Right kidney (tissue), 9 donors: ENCODE measurements around the gene PLK2.
A peak's percentile ranks its signal among the peaks of the same experiment; 100 is the strongest.

Experiments used
- DNase-seq: peaks from one replicate; pipeline ENCODE4 v3.0.0-alpha.2; 2016
- long read RNA-seq, 8 donors: transcript quantifications; one replicate each; lab custom pipeline, GENCODE V29; 2026

Gene PLK2
- long read RNA-seq, donor 1, transcript PLK2-206 (2 exons, 625 nt), result major isoform, 12 of 29 reads
- long read RNA-seq, donor 1, transcript PLK2-201 (14 exons, 2,960 nt), result minor isoform, 5 of 29 reads
- long read RNA-seq, donor 1, partial matches to known transcripts, result 6 of 29 reads
- long read RNA-seq, donor 1, other reads (novel, unspliced or antisense), result 0 of 29 reads
- long read RNA-seq, donor 2, transcript PLK2-213 (3 exons, 823 nt), result minor isoform, 5 of 27 reads
- long read RNA-seq, donor 2, transcript PLK2-206 (2 exons, 625 nt), result major isoform, 15 of 27 reads
- long read RNA-seq, donor 2, transcript PLK2-201 (14 exons, 2,960 nt), result minor isoform, 5 of 27 reads
- long read RNA-seq, donor 2, partial matches to known transcripts, result 0 of 27 reads
- long read RNA-seq, donor 2, other reads (novel, unspliced or antisense), result 0 of 27 reads
- long read RNA-seq, donor 3, transcript PLK2-206 (2 exons, 625 nt), result major isoform, 6 of 7 reads
- long read RNA-seq, donor 3, partial matches to known transcripts, result 0 of 7 reads
- long read RNA-seq, donor 3, other reads (novel, unspliced or antisense), result 0 of 7 reads
- long read RNA-seq, donor 4, transcript PLK2-201 (14 exons, 2,960 nt), result minor isoform, 7 of 40 reads
- long read RNA-seq, donor 4, transcript PLK2-213 (3 exons, 823 nt), result minor isoform, 8 of 40 reads
- long read RNA-seq, donor 4, transcript PLK2-206 (2 exons, 625 nt), result major isoform, 16 of 40 reads
- long read RNA-seq, donor 4, partial matches to known transcripts, result 5 of 40 reads
- long read RNA-seq, donor 4, other reads (novel, unspliced or antisense), result 0 of 40 reads
- long read RNA-seq, donor 5, transcript PLK2-201 (14 exons, 2,960 nt), result minor isoform, 8 of 21 reads
- long read RNA-seq, donor 5, transcript PLK2-206 (2 exons, 625 nt), result major isoform, 10 of 21 reads
- long read RNA-seq, donor 5, partial matches to known transcripts, result 0 of 21 reads
- long read RNA-seq, donor 5, other reads (novel, unspliced or antisense), result 0 of 21 reads
- long read RNA-seq, donor 6, transcript PLK2-213 (3 exons, 823 nt), result minor isoform, 7 of 52 reads
- long read RNA-seq, donor 6, transcript PLK2-206 (2 exons, 625 nt), result major isoform, 19 of 52 reads
- long read RNA-seq, donor 6, partial matches to known transcripts, result 18 of 52 reads
- long read RNA-seq, donor 6, other reads (novel, unspliced or antisense), result 0 of 52 reads
- long read RNA-seq, donor 7, transcript PLK2-213 (3 exons, 823 nt), result minor isoform, 13 of 94 reads
- long read RNA-seq, donor 7, transcript PLK2-201 (14 exons, 2,960 nt), result minor isoform, 9 of 94 reads
- long read RNA-seq, donor 7, transcript PLK2-206 (2 exons, 625 nt), result major isoform, 35 of 94 reads
- long read RNA-seq, donor 7, partial matches to known transcripts, result 34 of 94 reads
- long read RNA-seq, donor 7, other reads (novel, unspliced or antisense), result 0 of 94 reads
- long read RNA-seq, donor 8, transcript PLK2-206 (2 exons, 625 nt), result major isoform, 12 of 33 reads
- long read RNA-seq, donor 8, transcript PLK2-201 (14 exons, 2,960 nt), result minor isoform, 10 of 33 reads
- long read RNA-seq, donor 8, partial matches to known transcripts, result 6 of 33 reads
- long read RNA-seq, donor 8, other reads (novel, unspliced or antisense), result 0 of 33 reads

DNA sequence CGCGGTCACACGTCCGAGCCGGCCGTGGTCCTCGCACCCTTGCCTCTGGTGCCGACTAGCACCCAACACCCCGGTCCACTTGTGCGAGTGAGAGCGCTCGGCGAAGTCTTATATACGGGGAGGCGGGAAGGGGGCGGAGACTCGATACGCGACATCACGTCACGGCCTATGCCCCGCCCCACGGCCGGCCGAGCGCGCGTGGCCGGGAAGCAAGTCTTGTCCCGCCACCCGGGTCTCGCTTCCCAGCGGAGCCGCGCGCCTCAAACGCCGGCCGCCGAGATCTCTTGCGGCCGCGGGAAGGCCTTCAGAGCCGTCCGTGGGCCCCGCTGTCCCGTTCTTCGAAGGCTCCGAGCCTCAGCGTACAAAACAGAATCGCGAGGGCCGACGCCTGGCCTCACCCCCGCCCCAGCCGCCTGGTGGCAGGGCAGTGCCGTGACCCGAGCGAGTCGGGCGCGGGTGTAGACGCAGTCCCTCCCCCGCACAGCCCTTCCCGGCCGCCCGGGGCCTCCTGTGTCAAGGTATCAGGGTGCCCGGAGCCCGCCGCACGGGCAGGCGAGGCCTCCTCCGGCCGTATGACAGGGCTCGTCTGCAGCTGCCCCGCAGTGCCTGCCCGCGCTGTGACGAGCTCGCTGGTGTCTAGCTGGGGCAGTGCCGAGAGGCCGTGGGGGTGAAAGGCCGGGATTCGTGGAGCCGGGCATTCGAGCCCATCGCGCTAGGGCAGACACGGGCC is at the start of gene PLK2:
TSS of gene PLK2 (minus strand) at position 85 of the 730 bp plus-strand sequence. CDS start 127 bp downstream, outside the sequence.
- peak; percentile 99 for DNase-seq

DNA sequence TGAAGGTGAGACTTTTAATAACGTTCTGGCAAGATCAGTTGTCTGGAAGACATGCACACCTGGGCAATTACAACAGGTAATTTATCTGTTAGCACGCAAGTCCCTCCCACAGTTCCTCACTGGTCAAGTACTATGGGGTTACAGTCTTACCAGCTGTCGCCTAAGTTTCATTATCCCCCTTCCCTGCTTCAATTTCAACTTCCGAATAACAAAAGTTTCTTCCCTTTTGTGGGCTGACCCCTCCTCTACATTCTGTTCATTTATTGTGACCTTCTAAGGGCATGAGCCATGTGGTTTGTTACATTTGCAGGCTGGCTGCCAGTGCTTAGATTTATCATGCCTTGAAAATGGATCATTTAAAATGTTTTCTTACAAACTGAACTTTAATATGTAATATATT is 47.8 kb upstream of the PLK2 start:
- DNase-seq, result no peak

DNA sequence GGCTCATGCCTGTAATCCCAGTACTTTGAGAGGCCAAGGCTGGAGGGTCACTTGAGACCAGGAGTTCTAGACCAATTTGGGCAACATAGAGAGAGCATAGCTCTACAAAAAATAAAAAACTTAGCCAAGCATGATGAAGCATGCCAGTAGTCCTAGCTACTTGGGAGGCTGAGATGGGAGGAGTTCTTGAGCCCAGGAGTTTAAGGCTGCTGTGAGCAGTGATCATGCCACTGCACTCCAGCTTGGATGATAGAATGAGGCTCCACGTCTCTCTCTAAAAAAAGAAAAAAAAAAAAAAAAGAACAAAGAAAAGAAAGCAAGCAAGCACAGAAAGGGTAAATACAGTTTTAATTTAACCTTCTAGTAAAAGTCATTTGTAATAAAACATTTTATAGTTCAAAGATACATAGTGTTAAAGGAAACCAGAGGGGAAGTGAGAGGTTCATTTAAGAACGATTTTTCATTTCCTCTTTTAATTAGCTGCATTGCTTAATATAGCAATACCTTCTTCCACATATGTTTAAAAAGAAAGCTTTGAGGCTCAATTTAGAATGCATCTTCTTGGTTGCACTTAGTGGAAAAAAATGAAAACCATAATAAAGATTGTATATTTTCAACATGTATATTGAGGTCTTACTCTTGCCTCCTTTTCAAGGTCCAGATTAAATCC is 46.2 kb upstream of the PLK2 start:
- no peak for DNase-seq

DNA sequence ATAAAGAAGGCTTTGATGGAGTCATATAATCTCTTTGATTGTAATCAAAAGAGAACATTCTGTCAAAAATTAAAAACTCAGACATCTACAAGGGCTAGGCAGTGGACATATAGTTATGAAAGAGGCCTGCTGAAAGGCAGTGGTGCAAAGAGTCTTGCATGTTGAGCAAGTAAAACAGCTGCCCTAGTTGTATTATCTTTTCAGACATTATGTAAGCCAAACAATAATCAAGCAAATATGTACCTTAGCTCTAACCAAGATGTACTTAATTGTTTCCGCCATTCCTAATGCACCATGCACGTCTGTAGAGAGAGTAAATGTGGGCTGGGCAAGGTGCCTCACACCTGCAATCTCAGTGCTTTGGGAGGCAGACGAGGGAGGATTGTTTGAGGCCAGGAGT is 45.6 kb upstream of the PLK2 start:
- DNase-seq, result no peak

DNA sequence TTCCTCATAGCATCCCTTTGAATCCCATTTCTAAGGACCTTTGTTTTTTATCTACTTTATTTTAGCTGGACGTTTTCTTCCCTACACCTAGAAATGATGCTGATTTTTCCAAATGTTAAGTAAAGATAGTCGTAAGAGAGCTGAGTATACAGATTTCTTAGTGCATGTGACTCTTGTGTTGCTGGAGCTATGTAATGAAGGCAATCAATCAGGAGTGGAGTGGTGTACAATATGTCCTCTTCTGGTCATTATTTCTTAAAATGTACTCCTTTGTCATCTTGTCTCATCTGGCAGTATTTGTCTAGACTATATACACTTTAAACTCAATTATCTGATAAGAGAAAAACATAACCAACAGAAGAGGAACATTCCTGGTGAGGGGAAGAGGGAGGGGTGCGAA is 44.9 kb upstream of the PLK2 start:
- DNase-seq, result no peak

- no peak for DNase-seq
Observed at GRCh38 chr5:58503390-58504046, 43.6 kb upstream of the PLK2 start.

GRCh38 chr5:58501778-58502417 is 42.0 kb upstream of the PLK2 start:
- no peak for DNase-seq

GRCh38 chr5:58499941-58500340 is 40.1 kb upstream of the PLK2 start:
- DNase-seq, result no peak

GRCh38 chr5:58499231-58499630 is 39.3 kb upstream of the PLK2 start:
- DNase-seq, result no peak

- DNase-seq, result peak; percentile 8
Observed at GRCh38 chr5:58498340-58498942, 38.6 kb upstream of the PLK2 start.

DNA sequence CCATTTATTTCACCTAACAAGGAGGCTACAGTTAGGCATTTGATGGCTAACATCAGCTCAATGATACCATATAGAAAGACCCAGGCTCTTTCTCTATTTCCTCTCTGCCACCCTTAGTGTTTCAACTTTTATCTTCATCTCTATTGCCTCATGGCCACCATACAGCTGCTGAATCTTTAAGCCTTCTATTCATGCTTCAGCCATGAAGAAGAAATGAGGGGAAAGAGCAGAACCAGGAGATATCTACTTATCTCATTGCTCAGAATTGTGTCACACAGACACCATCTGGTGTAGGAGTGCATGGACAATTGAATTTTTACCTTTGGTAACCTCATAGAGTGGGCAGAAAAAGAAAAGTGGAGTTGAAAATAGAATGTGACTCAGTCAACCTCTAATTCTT is 38.0 kb upstream of the PLK2 start:
- no peak for DNase-seq

GRCh38 chr5:58497386-58497785 is 37.5 kb upstream of the PLK2 start:
- DNase-seq, result no peak

- no peak for DNase-seq
Observed at GRCh38 chr5:58496488-58496887, 36.6 kb upstream of the PLK2 start.

- no peak for DNase-seq
Observed at GRCh38 chr5:58493141-58493540, 33.3 kb upstream of the PLK2 start.

- no peak for DNase-seq
Observed at GRCh38 chr5:58491216-58491892, 31.5 kb upstream of the PLK2 start, which contains the start of gene GAPT. Gene GAPT (plus strand): TSS chr5:58491435. CDS start chr5:58494537, 3,102 bp downstream.

DNA sequence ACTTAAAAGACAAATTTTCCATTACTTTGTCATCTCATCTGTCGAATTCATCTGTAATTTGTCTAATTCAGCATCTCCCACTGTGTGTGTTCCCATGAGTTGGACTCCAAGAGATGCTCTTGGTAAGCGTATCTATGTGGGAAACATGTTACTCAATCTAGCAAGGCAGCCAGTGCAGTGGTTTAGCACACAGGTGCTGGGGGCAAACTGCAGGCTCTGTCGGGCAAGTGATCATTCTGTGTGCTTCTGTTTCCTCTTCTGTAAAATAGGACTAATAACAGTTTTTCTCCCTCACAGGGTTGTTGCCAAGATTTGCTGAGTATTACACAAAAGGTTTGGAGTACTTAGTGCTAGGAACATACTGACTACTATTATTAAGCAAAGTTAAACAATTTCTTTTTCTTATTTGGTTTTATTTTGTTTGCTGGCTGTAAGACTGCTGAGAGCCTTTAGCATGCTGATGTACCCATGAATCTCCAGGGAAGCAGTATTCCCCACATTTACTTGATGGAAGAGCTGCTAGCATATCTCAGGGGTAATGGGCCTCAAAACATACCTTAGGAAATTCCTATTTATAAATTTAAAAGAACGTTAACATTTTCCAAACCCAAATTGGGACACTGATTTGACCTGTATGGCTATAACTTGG is 30.6 kb upstream of the PLK2 start:
- no peak for DNase-seq

DNA sequence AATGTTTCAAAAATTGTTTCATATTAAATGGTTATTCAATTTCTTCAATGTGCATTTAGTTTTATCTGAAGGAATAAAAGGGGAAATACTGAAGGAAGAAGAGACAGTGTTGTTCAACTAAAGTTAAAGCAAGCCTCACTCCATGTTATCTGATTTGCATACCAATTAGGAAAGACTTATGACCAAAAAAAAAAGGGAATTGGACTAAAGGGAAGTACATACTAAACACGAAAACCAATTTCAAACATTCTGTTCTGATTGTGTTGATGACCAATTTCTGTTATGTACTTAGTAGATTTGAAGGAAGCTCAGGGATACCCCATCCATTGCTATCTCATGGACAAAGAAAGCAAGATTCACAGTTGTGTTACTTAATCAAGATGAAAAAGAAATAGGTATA is 26.4 kb upstream of the PLK2 start:
- no peak for DNase-seq

DNA sequence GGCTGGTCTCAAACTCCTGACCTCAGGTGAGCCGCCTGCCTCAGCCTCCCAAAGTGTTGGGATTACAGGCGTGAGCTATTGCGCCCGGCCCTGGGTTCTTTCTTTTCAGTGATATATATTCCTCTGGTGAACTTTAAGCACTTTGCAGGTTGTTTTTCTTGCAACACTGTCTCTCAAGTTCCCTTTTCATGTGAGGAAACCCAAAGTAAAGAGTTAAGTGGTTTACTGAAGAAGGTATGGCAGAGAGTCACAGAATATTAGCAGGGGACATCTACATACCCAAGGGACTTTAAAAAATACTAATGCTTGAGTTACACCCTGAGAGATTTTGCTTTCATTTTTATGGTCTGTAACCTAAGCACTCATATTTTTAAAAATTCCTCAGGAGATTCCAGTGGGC is 24.6 kb upstream of the PLK2 start:
- no peak for DNase-seq
